GM12878 (cell line): ENCODE data around the gene MAST4. TPM values are rescaled to one million over a fixed set of nuclear protein-coding genes. Genes with fewer than 3 reads are reported as not detected.

Source experiments
- ATAC-seq: fragments of 200-7000 bp; cut with Tn5 transposase; 3 replicates; pipeline ENCODE4 v1.9.1; 2020; ENCODE audit warnings: mild to moderate bottlenecking, moderate library complexity
- BruUV-seq: library from RNA; stranded (reverse); fragments of 400-500 nt; replicated peaks from 2 replicates; lab custom pipeline; 2021; lab: Mats Ljungman, UMichigan
- CTCF ChIA-PET: fragments of 300-600 bp; sonication (Branson Sonifier 250); formaldehyde crosslinking; extraction: SDS; loops from one replicate; lab custom pipeline; 2021; ENCODE audit warnings: inconsistent platforms; lab: Yijun Ruan, JAX
- POLR2A ChIA-PET: fragments of 350-600 bp; formaldehyde crosslinking; extraction: SDS; loops from one replicate; lab custom pipeline; 2021; ENCODE audit warnings: inconsistent platforms; lab: Charles Lee
- RAD21 ChIA-PET: fragments of 300-600 bp; sonication (Branson Sonifier 250); formaldehyde crosslinking; loops from one replicate; lab custom pipeline; 2023; ENCODE audit warnings: antibody characterized with exemption; ENCODE audit not compliant: unreplicated experiment; lab: Charles Lee
- SMC1A ChIA-PET: fragments of 300-600 bp; sonication (Branson Sonifier 250); formaldehyde crosslinking; loops from one replicate; lab custom pipeline; 2023; ENCODE audit not compliant: unreplicated experiment, uncharacterized antibody; lab: Charles Lee
- DNase-seq: peaks from one replicate; pipeline ENCODE4 v3.0.0-alpha.2; 2011; ENCODE audit warnings: low read depth, low spot score
- FAIRE-seq: peaks from 3 replicates; lab custom pipeline; 2011; peaks lifted over from hg19 to GRCh38; lab: Jason Lieb, UNC
- H2AFZ ChIP-seq: 2 replicates; pipeline ENCODE4 v1.6.0; 2011; ENCODE audit warnings: low read depth, low read length, control low read depth; ENCODE audit not compliant: control insufficient read depth
- H3K27ac ChIP-seq: 2 replicates; pipeline ENCODE4 v1.5.1; 2011; ENCODE audit warnings: control low read depth; ENCODE audit not compliant: control insufficient read depth, insufficient read depth
- H3K27me3 ChIP-seq, 2 experiments: replicated peaks in 1 of 2; 2 replicates each; pipeline versions ENCODE4 v1.6.0 to v1.6.1; 2011; ENCODE audit warnings: low read length in 1 of 2; ENCODE audit not compliant: control insufficient read depth in 2 of 2, insufficient read depth in 2 of 2
- H3K36me3 ChIP-seq, 2 experiments: 2 replicates each; pipeline ENCODE4 v1.5.1; 2011; ENCODE audit warnings: low read length in 1 of 2; ENCODE audit not compliant: control insufficient read depth in 2 of 2, insufficient read depth in 2 of 2
- H3K4me1 ChIP-seq: 2 replicates; pipeline ENCODE4 v1.6.1; 2011; ENCODE audit warnings: mild to moderate bottlenecking, low read length, moderate library complexity, mixed read lengths; ENCODE audit not compliant: control insufficient read depth, insufficient read depth
- H3K4me2 ChIP-seq: 2 replicates; pipeline ENCODE4 v1.6.0; 2011; ENCODE audit warnings: control low read depth; ENCODE audit not compliant: control insufficient read depth, insufficient read depth
- H3K4me3 ChIP-seq: fragments of 200-600 bp; sonication (generic); 2 replicates; pipeline ENCODE4 v1.5.1; 2016
- H3K79me2 ChIP-seq: 2 replicates; pipeline ENCODE4 v1.6.0; 2011; ENCODE audit warnings: low read length; ENCODE audit not compliant: control insufficient read depth, insufficient read depth
- H3K9ac ChIP-seq: 2 replicates; pipeline ENCODE4 v1.8.0; 2011; ENCODE audit warnings: low read length, control low read depth, mixed read lengths; ENCODE audit not compliant: control insufficient read depth, insufficient read depth
- H3K9me3 ChIP-seq: replicated peaks from 3 replicates; pipeline ENCODE4 v1.5.1; 2011; ENCODE audit warnings: mild to moderate bottlenecking, low read length; ENCODE audit not compliant: control insufficient read depth, insufficient read depth
- H4K20me1 ChIP-seq: 2 replicates; pipeline ENCODE4 v1.6.0; 2011; ENCODE audit not compliant: control insufficient read depth, insufficient read depth
- KDM1A ChIP-seq: fragments of 200-600 bp; sonication (generic); IDR thresholded peaks from 2 replicates; pipeline ENCODE4 v1.6.1; 2016; ENCODE audit warnings: borderline replicate concordance
- SIX5 ChIP-seq: IDR thresholded peaks from 2 replicates; pipeline ENCODE4 v1.6.1; 2011; ENCODE audit warnings: mild to moderate bottlenecking, low read depth, low read length, moderate library complexity; ENCODE audit not compliant: severe bottlenecking
- SKIL ChIP-seq: fragments of 450-650 bp; IDR thresholded peaks from 2 replicates; pipeline ENCODE4 v1.6.1; 2017; ENCODE audit warnings: mild to moderate bottlenecking, low read depth, inconsistent platforms; ENCODE audit not compliant: poor library complexity, severe bottlenecking
- SRF ChIP-seq, 2 experiments: IDR thresholded peaks; 2 replicates each; pipeline ENCODE4 v1.6.1; 2011; ENCODE audit warnings: low read depth in 2 of 2, low read length in 2 of 2, mild to moderate bottlenecking in 1 of 2, moderate library complexity in 1 of 2
- ZBTB11 ChIP-seq: fragments of 450-650 bp; formaldehyde crosslinking; IDR thresholded peaks from 2 replicates; pipeline ENCODE4 v1.5.0; 2022; ENCODE audit warnings: mild to moderate bottlenecking, missing genetic modification characterization
- ZSCAN29 ChIP-seq: fragments of 450-650 bp; IDR thresholded peaks from 2 replicates; pipeline ENCODE4 v1.6.1; 2017; ENCODE audit warnings: mild to moderate bottlenecking, moderate library complexity
- WGBS: methylation state at CpG from one replicate; pipeline ENCODE4 v1.1.6; 2016; ENCODE audit warnings: low lambda C conversion rate; ENCODE audit not compliant: insufficient replicate concordance, insufficient coverage; ENCODE audit errors: missing lambda C conversion rate; 5-methylcytosine and 5-hydroxymethylcytosine counted together
- in situ Hi-C: fragments of 300-500 bp; cut with MboI; formaldehyde crosslinking; loops from 9 replicates; pipeline ENCODE4 v1.14.3; 2018; ENCODE audit warnings: mixed read lengths
- intact Hi-C: fragments of 100-400 bp; cut with micrococcal nuclease; formaldehyde crosslinking; loops from one replicate; pipeline ENCODE4 v1.14.2; 2022; ENCODE audit not compliant: unreplicated experiment
- polyA plus RNA-seq, 11 experiments: library from polyadenylated mRNA; depleted of rRNA in 4 of 11; unstranded in 6 of 11; stranded (reverse) in 5 of 11; fragments of >200 nt; fragmentation: Nextera tagmentation in 4 of 11; fragmentation: Illumina TruSeq in 1 of 11; extraction: Ambion mirVana in 4 of 11; extraction: Trizol in 1 of 11; gene quantifications; 1 replicate in 1 of 11; 2 replicates in 10 of 11; pipeline versions ENCODE4 v1.2.1 to v1.2.3, GENCODE V29; 2011 to 2016; ENCODE audit warnings: inconsistent platforms in 2 of 11, missing spikeins in 2 of 11, low read depth in 1 of 11
- total RNA-seq, 4 experiments: library from RNA; depleted of rRNA in 3 of 4; stranded (reverse); fragments of >200 nt in 3 of 4; fragmentation: Illumina TruSeq in 1 of 4; extraction: Trizol in 1 of 4; gene quantifications; 2 replicates each; pipeline versions ENCODE4 v1.2.1 to v1.2.3, GENCODE V29; 2013 to 2021

MAST4 gene
- total and polyA plus RNA-seq, 10 of the 15 experiments (the other 5 are each of a cell fraction or from before 2014, with no cell fraction given) = 0.02 to 1.6 (median 0.29) TPM; not detected in 1

- H3K27me3 ChIP-seq = no peaks in the 10 kb centered on the region
- 54% methylated on average over 4 of the region's 4 CpGs for WGBS
- peaks cover 80% of the 10 kb centered on the region for H3K4me1 ChIP-seq
- BruUV-seq = no TSS peak
- SMC1A ChIA-PET = interaction anchor here (0.9 to 1.1 kb wide), 2 partner anchors 14 to 36 kb away, joined by 3 to 4 read pairs; no protein-coding TSS in a partner anchor
- peak overlapping the region; percentile 73; the same call in 1 of the 2 replicates for H3K4me2 ChIP-seq
- H3K4me3 ChIP-seq = no peak overlapping the region
- in situ Hi-C loops = loop anchor here (25.0 kb wide), 1 partner anchor 391 kb away; no protein-coding TSS in a partner anchor
- TF ChIP-seq ZSCAN29 (no peak), SRF (IDR thresholded peaks at IDR 0.05; ENCODE audit: low read depth in 2 of 2, low read length in 2 of 2) (peak in 1 of 2 experiments; percentile 56; a peak in 1 of 4 replicates)
- CTCF ChIA-PET = interaction anchor here (2.9 to 10.0 kb wide), 2 partner anchors 36 to 46 kb away, joined by 17 to 137 read pairs; no protein-coding TSS in a partner anchor
- no peaks in the 10 kb centered on the region for H4K20me1 ChIP-seq
- DNase-seq = no peak
- peak overlapping the region; percentile 35; the same call in 1 of the 2 replicates for H3K27ac ChIP-seq
- no peaks in the 10 kb centered on the region for H3K79me2 ChIP-seq
- FAIRE-seq = peak; percentile 13
- H2AFZ ChIP-seq = peak overlapping the region; percentile 48; the same call in 1 of the 2 replicates
- no peaks in the 10 kb centered on the region for H3K36me3 ChIP-seq
- POLR2A ChIA-PET = interaction anchor here (1.3 kb wide), 1 partner anchor 10 kb away, joined by 3 read pairs; no protein-coding TSS in a partner anchor
- RAD21 ChIA-PET = interaction anchor here (1.1 to 1.3 kb wide), 3 partner anchors 10 to 36 kb away, joined by 3 to 6 read pairs (median 5); no protein-coding TSS in a partner anchor
- intact Hi-C loops = loop anchor here (10.0 kb wide), 2 partner anchors 138 to 358 kb away; no protein-coding TSS in a partner anchor
- no peak overlapping the region; the same call in 1 of the 2 replicates for H3K9ac ChIP-seq
- no peaks in the 10 kb centered on the region; the same call in 1 of the 3 replicates for H3K9me3 ChIP-seq
- no peak for ATAC-seq
Measured at GRCh38 chr5:67202828-67203227, 606.6 kb downstream of the MAST4 start.

DNA sequence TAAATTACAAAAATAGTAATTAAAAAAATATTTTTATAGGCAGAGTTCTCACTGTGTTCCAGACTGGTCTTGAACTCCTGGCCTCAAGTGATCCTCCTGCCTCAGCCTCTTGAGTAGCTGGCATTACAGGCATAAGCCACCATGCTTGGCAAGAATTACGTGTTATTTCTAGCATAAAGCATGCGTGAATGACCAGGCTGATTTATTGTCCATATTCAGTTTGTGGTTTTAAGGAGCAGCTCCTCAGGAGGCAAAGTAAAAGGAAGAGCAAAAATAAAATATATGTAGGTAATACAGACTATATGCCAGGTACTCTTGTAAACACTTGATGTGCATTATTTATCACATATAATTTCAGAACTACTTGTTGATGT lies 607.5 kb downstream of the MAST4 start:
- Histone ChIP-seq H3K9ac (no peak overlapping the region), H3K4me3 (no peak overlapping the region), H3K36me3 (no peaks in the 10 kb centered on the region), H4K20me1 (no peaks in the 10 kb centered on the region), H3K4me1 (peaks cover 80% of the 10 kb centered on the region), H3K27ac (peak overlapping the region; percentile 25; the same call in 1 of the 2 replicates), H3K79me2 (no peaks in the 10 kb centered on the region), H3K9me3 (no peaks in the 10 kb centered on the region; the same call in 2 of the 3 replicates), H3K4me2 (peak overlapping the region; percentile 65), H3K27me3 (no peaks in the 10 kb centered on the region), H2AFZ (no peak overlapping the region)
- ChIA-PET SMC1A (interaction anchor here (1.8 kb wide), 1 partner anchor 10 kb away, joined by 5 read pairs; no protein-coding TSS in a partner anchor), CTCF (interaction anchor here (1.0 to 10.0 kb wide), 3 partner anchors 12 to 46 kb away, joined by 3 to 137 read pairs (median 17); no protein-coding TSS in a partner anchor), POLR2A (interaction anchor here (1.3 kb wide), 2 partner anchors 11 to 36 kb away, joined by 3 to 4 read pairs; no protein-coding TSS in a partner anchor), RAD21 (interaction anchor here (0.7 to 2.2 kb wide), 3 partner anchors 15 to 1013 kb away, joined by 3 to 5 read pairs (median 4); no protein-coding TSS in a partner anchor)
- ATAC-seq (no peak), DNase-seq (no peak), FAIRE-seq (no peak)
- in situ Hi-C loops (loop anchor here (25.0 kb wide), 1 partner anchor 391 kb away; no protein-coding TSS in a partner anchor), intact Hi-C loops (loop anchor here (10.0 kb wide), 2 partner anchors 139 to 359 kb away; no protein-coding TSS in a partner anchor)
- 23% methylated on average over 2 of the region's 2 CpGs for WGBS
- TF ChIP-seq KDM1A (no peak), SIX5 (no peak), ZBTB11 (CRISPR knock-in tag) (no peak), SKIL (no peak)
- BruUV-seq = no TSS peak
